Coronary artery (tissue), 2 donors: ENCODE results near the gene EPB41L1.

Experiments used
- DNase-seq: peaks from one replicate; pipeline ENCODE4 v3.0.0-alpha.2; 2017; ENCODE audit warnings: low spot score
- H3K27ac ChIP-seq, 2 donors: fragments of 200-600 bp; sonication (generic); one replicate each; pipeline ENCODE4 v1.5.1; 2016 to 2019
- H3K4me3 ChIP-seq: fragments of 200-600 bp; sonication (generic); 2 replicates; pipeline ENCODE4 v1.5.1; 2016; ENCODE audit warnings: mild to moderate bottlenecking, moderate library complexity
- TF ChIP-seq, protein P1 (sequence below): fragments of 200-600 bp; sonication (generic); IDR thresholded peaks from one replicate; pipeline ENCODE4 v1.5.1; 2019; ENCODE audit warnings: antibody characterized with exemption

EPB41L1 gene

DNA sequence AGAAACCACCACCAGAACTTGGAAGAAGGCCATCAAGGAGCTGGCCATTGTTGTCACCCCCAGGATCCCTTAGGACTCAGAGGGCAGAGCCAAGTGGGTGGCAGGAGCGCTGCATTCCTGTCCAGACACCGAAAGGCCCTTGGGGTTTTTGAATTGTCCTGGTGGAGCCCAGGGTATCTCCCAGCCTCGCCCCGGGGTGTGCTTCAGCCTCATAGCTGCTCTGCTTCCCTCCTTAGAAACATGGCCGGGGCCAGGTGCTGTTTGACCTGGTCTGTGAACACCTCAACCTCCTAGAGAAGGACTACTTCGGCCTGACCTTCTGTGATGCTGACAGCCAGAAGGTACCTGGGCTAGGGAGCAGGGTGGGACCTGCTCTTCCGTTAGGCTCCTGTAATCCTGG, 23.2 kb downstream of the EPB41L1 start:
- TF ChIP-seq, protein P1, sequence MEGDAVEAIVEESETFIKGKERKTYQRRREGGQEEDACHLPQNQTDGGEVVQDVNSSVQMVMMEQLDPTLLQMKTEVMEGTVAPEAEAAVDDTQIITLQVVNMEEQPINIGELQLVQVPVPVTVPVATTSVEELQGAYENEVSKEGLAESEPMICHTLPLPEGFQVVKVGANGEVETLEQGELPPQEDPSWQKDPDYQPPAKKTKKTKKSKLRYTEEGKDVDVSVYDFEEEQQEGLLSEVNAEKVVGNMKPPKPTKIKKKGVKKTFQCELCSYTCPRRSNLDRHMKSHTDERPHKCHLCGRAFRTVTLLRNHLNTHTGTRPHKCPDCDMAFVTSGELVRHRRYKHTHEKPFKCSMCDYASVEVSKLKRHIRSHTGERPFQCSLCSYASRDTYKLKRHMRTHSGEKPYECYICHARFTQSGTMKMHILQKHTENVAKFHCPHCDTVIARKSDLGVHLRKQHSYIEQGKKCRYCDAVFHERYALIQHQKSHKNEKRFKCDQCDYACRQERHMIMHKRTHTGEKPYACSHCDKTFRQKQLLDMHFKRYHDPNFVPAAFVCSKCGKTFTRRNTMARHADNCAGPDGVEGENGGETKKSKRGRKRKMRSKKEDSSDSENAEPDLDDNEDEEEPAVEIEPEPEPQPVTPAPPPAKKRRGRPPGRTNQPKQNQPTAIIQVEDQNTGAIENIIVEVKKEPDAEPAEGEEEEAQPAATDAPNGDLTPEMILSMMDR: no peak
- no peak for DNase-seq
- no peak overlapping the region for H3K27ac ChIP-seq
- no peak overlapping the region for H3K4me3 ChIP-seq

DNA sequence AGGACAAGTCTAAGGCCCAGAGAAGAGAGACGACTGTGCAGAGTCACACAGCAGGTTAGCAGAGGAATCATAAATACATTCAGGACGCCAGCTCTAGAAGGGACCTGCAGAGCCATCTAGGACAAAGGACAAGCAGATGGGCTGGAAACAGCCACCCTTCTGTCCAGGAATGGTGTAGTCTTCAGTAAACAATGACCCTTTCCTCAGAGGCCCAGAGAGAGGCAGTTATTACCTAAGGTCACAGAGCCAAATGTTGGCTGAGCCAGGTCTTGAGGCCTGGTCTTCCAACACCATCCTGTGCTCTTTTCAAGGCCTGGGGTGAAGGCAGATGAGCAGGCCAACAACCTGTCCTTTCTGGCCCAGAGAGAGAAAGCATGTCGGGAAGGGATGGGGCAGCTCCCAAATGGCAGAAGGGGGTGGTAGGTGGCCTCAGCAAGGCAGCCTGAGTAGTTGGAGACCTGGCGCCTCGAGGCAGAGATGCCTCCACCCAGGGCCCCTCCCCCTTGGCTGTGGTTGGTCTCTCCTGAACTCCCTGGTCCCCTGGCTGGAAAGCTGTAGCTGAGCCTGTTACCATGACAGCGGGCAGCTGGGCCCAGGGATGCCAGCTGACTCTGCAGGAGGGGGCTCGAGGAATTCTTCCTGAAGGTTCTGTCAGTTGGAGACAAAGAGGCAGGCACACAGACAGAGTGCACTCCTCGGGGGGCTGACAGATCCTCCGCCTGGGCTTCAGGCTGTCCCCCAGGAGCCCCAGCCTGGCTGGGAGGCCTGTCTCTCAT, 24.8 kb downstream of the EPB41L1 start:
- no peak overlapping the region for H3K27ac ChIP-seq
- no peak for DNase-seq
- H3K4me3 ChIP-seq: no peak overlapping the region
- TF ChIP-seq, protein P1: no peak

DNA sequence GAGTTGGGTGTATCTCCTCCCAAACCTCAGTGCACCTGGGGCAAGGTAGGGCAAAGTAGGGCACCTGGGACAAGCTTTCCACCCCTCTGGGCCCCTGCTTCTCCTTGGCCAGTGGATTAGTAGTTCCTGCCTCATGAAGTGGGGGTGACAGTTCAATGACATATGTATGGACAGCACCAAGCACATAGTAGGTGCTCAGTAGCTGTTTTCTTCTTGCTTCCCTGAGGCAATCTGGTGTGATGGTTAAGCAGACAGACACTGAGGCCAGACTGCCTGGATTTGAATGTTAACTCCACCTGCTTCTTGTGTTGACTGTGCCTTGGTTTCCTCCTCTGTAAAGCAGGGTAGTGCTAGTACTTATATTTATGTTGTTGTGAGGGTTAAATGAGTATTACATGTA, 25.8 kb downstream of the EPB41L1 start:
- TF ChIP-seq, protein P1: no peak
- no peak for DNase-seq
- H3K27ac ChIP-seq: no peak overlapping the region
- no peak overlapping the region for H3K4me3 ChIP-seq

DNA sequence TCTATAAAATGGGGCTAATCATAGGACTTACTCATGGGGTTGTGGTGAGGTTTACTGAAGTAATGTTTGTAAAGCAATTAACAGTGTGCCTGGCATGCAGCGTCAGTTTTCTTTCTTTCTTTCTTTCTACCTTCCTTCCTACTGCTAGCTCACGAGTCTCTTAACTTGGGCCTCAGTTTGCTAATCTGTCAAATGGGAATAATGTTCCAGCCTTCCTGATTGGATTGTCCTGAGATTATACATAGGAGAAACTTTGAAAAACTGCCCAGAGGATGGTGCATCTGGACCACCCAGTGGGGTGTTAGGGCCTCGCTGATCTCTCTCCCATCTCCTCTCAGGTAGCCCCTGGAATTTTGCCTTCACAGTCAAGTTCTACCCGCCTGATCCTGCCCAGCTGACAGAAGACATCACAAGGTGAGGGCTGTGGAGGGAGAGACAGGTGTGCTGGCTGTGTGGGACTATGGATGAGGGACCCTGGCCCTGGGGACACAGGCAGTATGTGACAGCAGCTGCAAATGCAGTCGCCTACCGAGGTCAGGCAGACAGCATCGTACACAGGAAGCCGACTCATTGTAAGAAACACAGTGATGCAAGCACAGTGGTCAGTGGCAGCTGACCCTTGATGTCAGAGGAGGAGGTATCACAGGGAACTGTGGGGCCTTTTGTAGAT, 27.5 kb downstream of the EPB41L1 start:
- H3K27ac ChIP-seq: no peak overlapping the region
- H3K4me3 ChIP-seq: no peak overlapping the region
- TF ChIP-seq, protein P1: no peak
- no peak for DNase-seq

DNA sequence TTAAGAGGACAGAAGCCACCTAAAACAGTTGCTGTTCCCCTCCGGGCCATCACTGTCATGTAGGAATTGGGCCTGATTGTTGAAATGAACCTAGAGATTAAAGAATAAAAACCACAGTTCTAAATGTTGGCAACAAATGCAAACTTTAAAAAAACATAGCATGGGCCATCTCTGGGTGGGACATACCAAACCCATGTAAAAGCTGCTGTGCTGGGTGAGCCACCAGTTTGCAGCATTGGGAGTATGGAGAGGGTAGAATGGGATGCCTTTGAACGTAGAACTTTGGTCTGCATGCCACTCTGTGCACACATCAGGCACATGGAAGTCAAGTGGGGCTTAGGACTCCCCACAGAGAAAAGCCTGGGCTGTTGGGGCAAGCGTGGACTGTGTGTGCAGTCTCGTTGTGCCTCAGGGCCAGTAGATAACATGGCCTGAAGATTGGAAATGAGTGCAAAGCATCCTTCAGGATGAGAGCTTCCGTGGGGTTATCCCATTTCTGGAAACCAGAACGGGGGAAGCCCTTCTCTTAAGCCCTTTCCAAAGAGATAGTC, 28.1 kb downstream of the EPB41L1 start:
- TF ChIP-seq, protein P1: no peak
- Histone ChIP-seq H3K27ac (no peak overlapping the region), H3K4me3 (no peak overlapping the region)
- no peak for DNase-seq

DNA sequence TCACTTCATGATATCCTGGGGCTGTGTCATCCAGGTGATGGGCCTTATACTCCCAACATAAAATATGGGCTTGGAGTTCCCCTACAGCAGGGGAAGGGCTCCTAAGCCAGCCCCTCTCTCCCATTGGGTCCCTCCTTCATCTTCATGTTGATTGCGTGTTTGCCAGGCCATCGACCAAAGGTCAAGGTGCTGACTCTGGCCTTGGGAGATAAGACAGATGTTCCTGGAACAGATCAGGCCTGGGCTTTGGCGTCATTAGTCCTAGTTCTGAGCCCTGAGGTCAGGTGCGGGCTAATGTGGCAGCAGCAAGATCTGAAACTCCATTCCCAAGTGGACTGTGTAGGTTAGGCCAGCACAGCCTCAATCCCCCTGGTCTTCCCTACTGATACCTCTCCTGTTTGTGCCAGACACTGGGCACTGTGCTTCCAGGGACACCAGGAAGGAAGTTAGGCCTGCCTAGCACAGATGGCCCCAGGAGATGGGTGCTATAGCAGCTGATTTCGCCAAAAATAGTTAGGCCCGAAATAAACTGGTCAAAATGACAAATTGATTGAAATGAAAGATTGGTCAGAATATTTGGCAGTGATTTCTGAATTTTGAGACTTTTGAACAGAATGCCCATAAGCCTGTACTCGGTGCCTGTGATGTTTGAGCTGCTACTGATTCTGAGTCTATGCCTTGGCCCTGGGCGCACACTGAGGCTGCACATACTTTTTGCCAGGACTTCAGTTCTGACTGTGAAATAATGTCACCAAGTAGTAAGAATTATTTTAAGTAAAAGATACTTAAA, 28.8 kb downstream of the EPB41L1 start:
- DNase-seq: no peak
- H3K27ac ChIP-seq: no peak overlapping the region
- TF ChIP-seq, protein P1: no peak
- H3K4me3 ChIP-seq: no peak overlapping the region
